Loucy (cell line): ENCODE results near the gene MYO10.

ENCODE experiments used
- EZH2phosphoT487 ChIP-seq: fragments of 200-600 bp; IDR thresholded peaks from 2 replicates; pipeline ENCODE4 v1.6.1; 2018; ENCODE audit warnings: antibody characterized with exemption, mild to moderate bottlenecking, moderate library complexity, borderline replicate concordance
- TF ChIP-seq, protein P1 (sequence below): fragments of 200-600 bp; sonication (generic); conservative IDR thresholded peaks from 2 replicates; pipeline ENCODE4 v1.5.1; 2014; ENCODE audit warnings: mild to moderate bottlenecking, antibody characterized with exemption, low read length

DNA sequence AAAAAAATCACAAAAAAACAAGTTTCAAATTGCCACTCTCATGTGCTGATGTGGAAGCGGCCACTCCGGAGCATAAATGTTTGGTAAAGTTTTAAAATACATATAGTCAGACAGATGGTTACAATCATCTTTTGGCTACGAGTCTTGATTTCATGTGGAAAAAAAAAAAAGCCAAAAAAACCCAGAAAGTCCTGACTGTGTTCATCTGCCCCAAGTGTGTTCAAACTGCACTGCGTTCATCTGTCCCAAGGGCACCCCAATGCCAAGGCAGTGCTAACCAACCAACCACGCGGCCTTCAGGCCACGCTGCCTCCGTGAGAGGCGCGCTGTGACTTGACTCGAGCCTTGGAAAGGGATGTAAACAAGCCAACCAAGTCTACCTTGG lies 127.1 kb downstream of the MYO10 start:
- no peak for TF ChIP-seq EZH2phosphoT487
- TF ChIP-seq, protein P1, sequence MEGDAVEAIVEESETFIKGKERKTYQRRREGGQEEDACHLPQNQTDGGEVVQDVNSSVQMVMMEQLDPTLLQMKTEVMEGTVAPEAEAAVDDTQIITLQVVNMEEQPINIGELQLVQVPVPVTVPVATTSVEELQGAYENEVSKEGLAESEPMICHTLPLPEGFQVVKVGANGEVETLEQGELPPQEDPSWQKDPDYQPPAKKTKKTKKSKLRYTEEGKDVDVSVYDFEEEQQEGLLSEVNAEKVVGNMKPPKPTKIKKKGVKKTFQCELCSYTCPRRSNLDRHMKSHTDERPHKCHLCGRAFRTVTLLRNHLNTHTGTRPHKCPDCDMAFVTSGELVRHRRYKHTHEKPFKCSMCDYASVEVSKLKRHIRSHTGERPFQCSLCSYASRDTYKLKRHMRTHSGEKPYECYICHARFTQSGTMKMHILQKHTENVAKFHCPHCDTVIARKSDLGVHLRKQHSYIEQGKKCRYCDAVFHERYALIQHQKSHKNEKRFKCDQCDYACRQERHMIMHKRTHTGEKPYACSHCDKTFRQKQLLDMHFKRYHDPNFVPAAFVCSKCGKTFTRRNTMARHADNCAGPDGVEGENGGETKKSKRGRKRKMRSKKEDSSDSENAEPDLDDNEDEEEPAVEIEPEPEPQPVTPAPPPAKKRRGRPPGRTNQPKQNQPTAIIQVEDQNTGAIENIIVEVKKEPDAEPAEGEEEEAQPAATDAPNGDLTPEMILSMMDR = no peak
